GM18499 (cell line): Measurements from ENCODE around the gene DLX6.

Source experiments
- ATAC-seq: cut with Tn5 transposase; IDR thresholded peaks from one replicate; pipeline ENCODE4 v1.9.1; 2021; ENCODE audit warnings: moderate number of reproducible peaks; ENCODE audit not compliant: insufficient read depth, unreplicated experiment

Gene DLX6

GRCh38 chr7:97009753-97010732 lies 4.7 kb downstream of the DLX6 start:
- no peak for ATAC-seq

- no peak for ATAC-seq
Measured at GRCh38 chr7:97011104-97011503, 5.8 kb downstream of the DLX6 start.

GRCh38 chr7:97011536-97012364 lies 6.4 kb downstream of the DLX6 start:
- no peak for ATAC-seq

GRCh38 chr7:97012365-97013133 lies 7.2 kb downstream of the DLX6 start:
- no peak for ATAC-seq

- no peak for ATAC-seq
Measured at GRCh38 chr7:97013134-97013844, 7.9 kb downstream of the DLX6 start.

GRCh38 chr7:97013845-97014134 lies 8.4 kb downstream of the DLX6 start:
- ATAC-seq = no peak

GRCh38 chr7:97014145-97014750 lies 8.9 kb downstream of the DLX6 start:
- no peak for ATAC-seq

- ATAC-seq = no peak
Measured at GRCh38 chr7:97015279-97015678, 9.9 kb downstream of the DLX6 start.

- ATAC-seq = no peak
Measured at GRCh38 chr7:97015756-97016380, 10.5 kb downstream of the DLX6 start.

GRCh38 chr7:97016381-97017191 lies 11.2 kb downstream of the DLX6 start:
- no peak for ATAC-seq

GRCh38 chr7:97017192-97018125 lies 12.1 kb downstream of the DLX6 start:
- ATAC-seq = no peak

- no peak for ATAC-seq
Measured at GRCh38 chr7:97018126-97018601, 12.8 kb downstream of the DLX6 start.

- ATAC-seq = no peak
Measured at GRCh38 chr7:97018791-97019531, 13.6 kb downstream of the DLX6 start.

GRCh38 chr7:97019710-97020225 lies 14.4 kb downstream of the DLX6 start:
- no peak for ATAC-seq

- ATAC-seq = no peak
Measured at GRCh38 chr7:97020601-97020995, 15.2 kb downstream of the DLX6 start.

- ATAC-seq = no peak
Measured at GRCh38 chr7:97020996-97021746, 15.8 kb downstream of the DLX6 start.
